ENCODE measurements around the gene MYO9B.

DNA sequence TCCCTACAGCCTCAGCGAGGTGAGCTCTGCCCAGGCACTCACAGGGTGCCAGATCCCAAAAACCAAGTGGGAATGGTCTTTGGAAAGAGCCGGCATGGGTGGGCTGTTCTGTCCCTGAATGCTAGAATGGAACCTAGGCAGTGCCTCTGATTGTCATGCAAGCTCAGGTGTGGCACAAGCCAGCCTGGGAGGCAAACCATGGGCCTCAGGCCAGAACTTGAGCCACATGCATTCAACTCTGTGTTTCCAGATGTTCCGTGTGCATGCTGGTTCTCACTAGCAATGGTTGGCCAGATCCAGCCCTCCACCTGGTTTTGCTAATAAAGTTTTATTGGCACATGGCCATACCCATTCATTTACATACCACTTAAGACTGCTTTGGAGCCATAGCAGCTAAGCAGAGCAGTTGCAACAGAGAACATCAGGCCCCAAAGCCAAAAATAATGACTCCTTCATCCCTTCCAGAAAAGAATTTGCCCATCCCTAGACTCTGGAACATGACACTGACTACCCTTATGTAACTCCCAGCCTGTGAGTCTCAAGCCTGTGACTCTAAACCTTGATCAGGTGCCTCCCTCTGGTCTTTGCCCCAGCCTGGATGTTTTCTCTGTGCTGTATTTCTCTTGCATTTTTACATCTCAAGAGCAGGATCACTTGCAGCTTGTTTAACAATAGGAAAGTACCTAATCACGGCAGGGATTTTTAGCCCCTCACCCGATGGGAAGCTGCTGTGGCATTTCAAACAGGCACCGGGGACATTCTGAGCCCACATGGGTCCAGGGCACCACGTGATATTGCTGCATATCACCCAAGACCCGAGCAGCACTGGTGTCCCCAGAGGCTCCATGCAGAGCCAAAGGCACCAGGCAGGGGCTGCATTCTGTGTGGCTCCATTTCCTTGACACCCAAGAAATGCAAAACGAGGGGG lies 84.2 kb downstream of the MYO9B start:
- TF ChIP-seq CTCF (IDR thresholded peaks at IDR 0.05) (no peak), POLR2AphosphoS5 (IDR thresholded peaks at IDR 0.05) (no peak)

Data from sigmoid colon (tissue), 4 donors.